A549 (cell line): ENCODE data around the gene YBX1. TPM values are rescaled to one million over a fixed set of nuclear protein-coding genes. Genes with fewer than 3 reads are reported as not detected.
A peak's percentile ranks its signal among the peaks of the same experiment; 100 is the strongest.
"Not testable (repeated sequence)": the region's sequence is repeated elsewhere in the genome, so short reads cannot be mapped to it uniquely, and the experiment has no call there.

Experiments used
- ATAC-seq, 2 experiments: fragments of 200-7000 bp in 1 of 2; fragments of >200 bp in 1 of 2; cut with Nextera tagmentation in 1 of 2; cut with Tn5 transposase in 1 of 2; 3 replicates each; pipeline versions ENCODE4 v1.8.0 to v1.9.1; 2018 to 2020; ENCODE audit warnings: mild to moderate bottlenecking in 1 of 2, moderate library complexity in 1 of 2
- CTCF ChIA-PET: fragments of 300-600 bp; sonication (Branson Sonifier 250); formaldehyde crosslinking; extraction: SDS; loops from one replicate; lab custom pipeline; 2021; ENCODE audit warnings: antibody characterized with exemption, inconsistent platforms; lab: Yijun Ruan, JAX
- POLR2A ChIA-PET: fragments of 350-600 bp; formaldehyde crosslinking; extraction: SDS; loops from one replicate; lab custom pipeline; 2021; ENCODE audit warnings: antibody characterized with exemption, inconsistent platforms; lab: Yijun Ruan, JAX
- DNase-seq, 2 experiments: peaks; one replicate each; pipeline versions ENCODE4 v3.0.0 to v3.0.0-alpha.2; 2011 to 2016; ENCODE audit warnings: low read depth in 1 of 2, low spot score in 1 of 2
- FAIRE-seq: peaks from 2 replicates; lab custom pipeline; 2011; peaks lifted over from hg19 to GRCh38; lab: Jason Lieb, UNC
- H3K27ac ChIP-seq, 2 experiments: fragments of >200 bp; sonication (Bioruptor Twin); formaldehyde crosslinking; 3 replicates each; pipeline ENCODE4 v1.5.1; 2016 to 2017
- H3K4me1 ChIP-seq: fragments of >200 bp; sonication (Bioruptor Twin); formaldehyde crosslinking; 3 replicates; pipeline ENCODE4 v1.6.1; 2016
- H3K4me2 ChIP-seq: fragments of >200 bp; sonication (Bioruptor Twin); formaldehyde crosslinking; 3 replicates; pipeline ENCODE4 v1.6.1; 2016
- H3K4me3 ChIP-seq: fragments of >200 bp; sonication (Bioruptor Twin); formaldehyde crosslinking; 3 replicates; pipeline ENCODE4 v1.5.1; 2016
- H3K9me3 ChIP-seq: fragments of >200 bp; sonication (Bioruptor Twin); formaldehyde crosslinking; 3 replicates; pipeline ENCODE4 v1.6.1; 2016
- EHF ChIP-seq: fragments of 250-450 bp; sonication (Bioruptor Pico); IDR thresholded peaks from 2 replicates; pipeline ENCODE4 v1.5.0; 2020; ENCODE audit warnings: mild to moderate bottlenecking
- EP300 ChIP-seq, 2 experiments: fragments of >200 bp; sonication (Bioruptor Twin); formaldehyde crosslinking; IDR thresholded peaks; 2 replicates in 1 of 2; 3 replicates in 1 of 2; pipeline ENCODE4 v1.6.1; 2016 to 2017
- FOSL2 ChIP-seq, 2 experiments: fragments of 450-650 bp in 1 of 2; fragments of >200 bp in 1 of 2; sonication (Bioruptor Twin) in 1 of 2; formaldehyde crosslinking; IDR thresholded peaks; 2 replicates each; pipeline versions ENCODE4 v1.5.0 to v1.6.1; 2016 to 2020; ENCODE audit warnings: mild to moderate bottlenecking in 1 of 2, moderate library complexity in 1 of 2
- NR3C1 ChIP-seq: fragments of >200 bp; sonication (Bioruptor Twin); formaldehyde crosslinking; IDR thresholded peaks from 3 replicates; pipeline ENCODE4 v1.6.1; 2017
- PHF8 ChIP-seq: fragments of 200-600 bp; sonication (generic); IDR thresholded peaks from 2 replicates; pipeline ENCODE4 v1.6.1; 2016; ENCODE audit warnings: low read depth, mild to moderate bottlenecking, antibody characterized with exemption, moderate library complexity, borderline replicate concordance
- RFX5 ChIP-seq: fragments of 450-650 bp; IDR thresholded peaks from 2 replicates; pipeline ENCODE4 v1.7.1; 2014; ENCODE audit warnings: antibody characterized with exemption, mild to moderate bottlenecking, moderate library complexity
- ZSCAN20 ChIP-seq: fragments of 250-450 bp; sonication (Bioruptor Pico); IDR thresholded peaks from 2 replicates; pipeline ENCODE4 v1.8.0; 2022; ENCODE audit warnings: mild to moderate bottlenecking, moderate library complexity
- WGBS: methylation state at CpG from one replicate; pipeline ENCODE4 v1.1.6; 2017; ENCODE audit errors: missing lambda C conversion rate; 5-methylcytosine and 5-hydroxymethylcytosine counted together
- polyA plus RNA-seq, 4 experiments: library from polyadenylated mRNA; depleted of rRNA in 3 of 4; stranded (reverse); fragments of >200 nt; fragmentation: RNase III in 1 of 4; extraction: RNeasy Plus Mini Kit Qiagen cat#74134 plus additional on column Dnase treatment in 1 of 4; gene quantifications; 2 replicates in 3 of 4; 3 replicates in 1 of 4; pipeline ENCODE4 v1.2.3, GENCODE V29; 2011 to 2017
- TF ChIP-seq, protein P1 (sequence below): fragments of >200 bp; sonication (Bioruptor Twin); formaldehyde crosslinking; IDR thresholded peaks from 2 replicates; pipeline ENCODE4 v1.6.1; 2016
- TF ChIP-seq, protein P2 (sequence below): fragments of >200 bp; sonication (Bioruptor Twin); formaldehyde crosslinking; IDR thresholded peaks from 3 replicates; pipeline ENCODE4 v1.5.1; 2016
- TF ChIP-seq, protein P3 (sequence below): fragments of 250-450 bp; sonication (Bioruptor Pico); IDR thresholded peaks from 2 replicates; pipeline ENCODE4 v1.5.0; 2020; ENCODE audit warnings: low read depth, mild to moderate bottlenecking, moderate library complexity

The YBX1 gene
- polyA plus RNA-seq, 2 of the 4 experiments (the other 2 are of a cell fraction), result 488 to 747 TPM

- no peak overlapping the region for H3K27ac ChIP-seq
- FAIRE-seq (no peak), ATAC-seq (no peak), DNase-seq (no peak)
- CTCF ChIA-PET, result interaction anchor here (0.5 to 1.2 kb wide), 3 partner anchors 9 to 575 kb away, joined by 3 read pairs; no protein-coding TSS in a partner anchor
- WGBS, result 86% methylated on average over 12 of the region's 14 CpGs
- H3K9me3 ChIP-seq, result no peaks in the 10 kb centered on the region
- POLR2A ChIA-PET, result no interaction called here
- H3K4me2 ChIP-seq, result no peak overlapping the region
- H3K4me1 ChIP-seq, result no peaks in the 10 kb centered on the region
- TF ChIP-seq PHF8, result no peak
- H3K4me3 ChIP-seq, result no peak overlapping the region
Observed at GRCh38 chr1:42748461-42749410, 66.5 kb downstream of the YBX1 start.

DNA sequence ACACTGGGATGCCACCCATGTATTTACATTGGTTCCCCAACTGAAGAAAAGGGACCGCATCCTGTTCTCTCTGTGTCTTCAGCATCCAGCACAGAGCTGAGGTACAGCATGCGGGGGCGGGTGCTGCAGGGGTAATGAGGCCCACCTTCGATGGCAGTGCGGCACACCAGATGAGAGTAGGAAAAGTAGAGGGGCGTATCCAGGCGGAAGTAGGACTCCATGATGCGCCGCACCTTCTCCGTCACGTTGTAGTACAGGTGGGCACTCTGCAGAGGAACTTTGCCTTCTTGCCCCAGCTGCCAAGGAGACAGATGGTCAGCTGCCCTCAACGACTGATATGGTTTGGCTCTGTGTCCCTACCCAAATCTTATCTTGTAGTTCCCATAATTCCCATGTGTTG lies 67.8 kb downstream of the YBX1 start:
- H3K4me2 ChIP-seq, result no peak overlapping the region
- no peak for TF ChIP-seq EP300 (IDR thresholded peaks at IDR 0.05)
- TF ChIP-seq, protein P1, sequence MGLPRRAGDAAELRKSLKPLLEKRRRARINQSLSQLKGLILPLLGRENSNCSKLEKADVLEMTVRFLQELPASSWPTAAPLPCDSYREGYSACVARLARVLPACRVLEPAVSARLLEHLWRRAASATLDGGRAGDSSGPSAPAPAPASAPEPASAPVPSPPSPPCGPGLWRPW, result no peak
- TF ChIP-seq, all 56 proteins: peak for 0
- POLR2A ChIA-PET, result no interaction called here
- no peak overlapping the region for H3K4me3 ChIP-seq
- H3K9me3 ChIP-seq, result no peaks in the 10 kb centered on the region
- 96% methylated on average over 12 of the region's 12 CpGs for WGBS
- CTCF ChIA-PET, result no interaction called here
- no peak for ATAC-seq
- H3K4me1 ChIP-seq, result no peaks in the 10 kb centered on the region
- FAIRE-seq, result no peak
- H3K27ac ChIP-seq, result no peak overlapping the region
- DNase-seq, result no peak

DNA sequence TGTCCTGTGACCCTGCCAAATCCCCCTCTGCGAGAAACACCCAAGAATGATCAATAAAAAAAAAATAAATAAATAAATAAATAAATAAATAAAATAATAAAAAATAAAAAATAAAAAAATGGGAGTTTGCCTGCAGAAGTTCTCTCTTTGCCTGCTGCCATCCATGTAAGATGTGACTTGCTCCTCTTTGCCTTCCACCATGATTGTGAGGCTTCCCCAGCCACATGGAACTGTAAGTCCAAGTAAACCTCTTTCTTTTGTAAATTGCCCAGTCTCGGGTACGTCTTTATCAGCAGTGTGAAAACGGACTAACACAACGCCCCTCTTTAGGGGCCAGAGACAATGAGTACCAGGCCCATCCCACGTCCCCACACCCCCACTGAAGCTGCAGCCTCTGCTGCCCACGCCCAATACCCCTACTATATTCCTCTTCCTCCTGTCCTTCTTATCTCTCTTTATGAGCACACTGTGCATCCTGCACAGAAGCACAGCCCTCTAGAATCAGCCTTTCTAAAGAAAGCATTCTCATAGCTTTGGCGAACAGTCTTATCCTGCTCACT lies 69.4 kb downstream of the YBX1 start:
- H3K4me1 ChIP-seq, CTCF ChIA-PET, ATAC-seq, H3K27ac ChIP-seq, DNase-seq, H3K4me2 ChIP-seq, H3K9me3 ChIP-seq, FAIRE-seq, H3K4me3 ChIP-seq, POLR2A ChIA-PET: not testable (repeated sequence)
- 90% methylated on average over 8 of the region's 8 CpGs for WGBS

DNA sequence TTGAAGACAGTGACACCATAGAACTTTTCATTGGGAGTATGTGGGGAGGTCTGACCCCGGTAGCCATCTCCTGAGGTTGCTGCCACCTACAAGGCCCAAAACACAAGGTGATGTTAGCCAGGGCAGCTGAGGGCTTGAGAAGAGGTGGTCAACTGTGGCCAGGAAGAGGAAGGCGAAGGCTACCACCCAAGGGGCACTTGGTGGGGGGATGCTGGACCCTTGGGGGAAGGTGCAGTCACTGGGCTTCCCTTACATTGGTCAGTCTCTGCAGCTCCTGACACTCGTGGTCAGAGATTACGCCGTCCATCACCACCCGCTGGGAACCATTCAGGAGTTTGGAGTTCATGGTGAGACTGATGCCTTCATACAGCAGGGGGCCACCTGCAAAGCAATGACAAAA lies 70.1 kb downstream of the YBX1 start:
- ATAC-seq (no peak), DNase-seq (no peak), FAIRE-seq (no peak)
- ChIA-PET POLR2A (no interaction called here), CTCF (interaction anchor here (1.1 to 1.3 kb wide), 2 partner anchors 10 to 14 kb away, joined by 3 to 5 read pairs; partner anchors contain the start of gene P3H1)
- H3K27ac ChIP-seq, result no peak overlapping the region
- H3K4me2 ChIP-seq, result no peak overlapping the region
- TF ChIP-seq EHF (CRISPR knock-in tag), result no peak
- H3K4me3 ChIP-seq, result no peak overlapping the region
- no peaks in the 10 kb centered on the region for H3K4me1 ChIP-seq
- no peaks in the 10 kb centered on the region for H3K9me3 ChIP-seq
- 88% methylated on average over 6 of the region's 6 CpGs for WGBS

GRCh38 chr1:42753070-42753469 lies 70.9 kb downstream of the YBX1 start:
- WGBS, result 91% methylated on average over 1 of the region's 1 CpG
- FAIRE-seq, result no peak
- POLR2A ChIA-PET, result no interaction called here

More at GRCh38 chr1:42753070-42753469, 70.9 kb downstream of the YBX1 start:
- ATAC-seq (no peak), DNase-seq (no peak)
- no peaks in the 10 kb centered on the region for H3K4me1 ChIP-seq
- no peak overlapping the region for H3K4me3 ChIP-seq
- TF ChIP-seq, protein P2, sequence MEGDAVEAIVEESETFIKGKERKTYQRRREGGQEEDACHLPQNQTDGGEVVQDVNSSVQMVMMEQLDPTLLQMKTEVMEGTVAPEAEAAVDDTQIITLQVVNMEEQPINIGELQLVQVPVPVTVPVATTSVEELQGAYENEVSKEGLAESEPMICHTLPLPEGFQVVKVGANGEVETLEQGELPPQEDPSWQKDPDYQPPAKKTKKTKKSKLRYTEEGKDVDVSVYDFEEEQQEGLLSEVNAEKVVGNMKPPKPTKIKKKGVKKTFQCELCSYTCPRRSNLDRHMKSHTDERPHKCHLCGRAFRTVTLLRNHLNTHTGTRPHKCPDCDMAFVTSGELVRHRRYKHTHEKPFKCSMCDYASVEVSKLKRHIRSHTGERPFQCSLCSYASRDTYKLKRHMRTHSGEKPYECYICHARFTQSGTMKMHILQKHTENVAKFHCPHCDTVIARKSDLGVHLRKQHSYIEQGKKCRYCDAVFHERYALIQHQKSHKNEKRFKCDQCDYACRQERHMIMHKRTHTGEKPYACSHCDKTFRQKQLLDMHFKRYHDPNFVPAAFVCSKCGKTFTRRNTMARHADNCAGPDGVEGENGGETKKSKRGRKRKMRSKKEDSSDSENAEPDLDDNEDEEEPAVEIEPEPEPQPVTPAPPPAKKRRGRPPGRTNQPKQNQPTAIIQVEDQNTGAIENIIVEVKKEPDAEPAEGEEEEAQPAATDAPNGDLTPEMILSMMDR, result no peak
- TF ChIP-seq RFX5 (no peak), ZSCAN20 (CRISPR knock-in tag) (no peak), NR3C1 (no peak), FOSL2 (IDR thresholded peaks at IDR 0.05) (no peak), FOSL2 (CRISPR knock-in tag; IDR thresholded peaks at IDR 0.05) (peak; percentile 33; the same call in 1 of the 2 replicates)
- TF ChIP-seq, protein P3, sequence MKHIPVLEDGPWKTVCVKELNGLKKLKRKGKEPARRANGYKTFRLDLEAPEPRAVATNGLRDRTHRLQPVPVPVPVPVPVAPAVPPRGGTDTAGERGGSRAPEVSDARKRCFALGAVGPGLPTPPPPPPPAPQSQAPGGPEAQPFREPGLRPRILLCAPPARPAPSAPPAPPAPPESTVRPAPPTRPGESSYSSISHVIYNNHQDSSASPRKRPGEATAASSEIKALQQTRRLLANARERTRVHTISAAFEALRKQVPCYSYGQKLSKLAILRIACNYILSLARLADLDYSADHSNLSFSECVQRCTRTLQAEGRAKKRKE (CRISPR knock-in tag), result no peak
- CTCF ChIA-PET, result interaction anchor here (0.6 to 1.3 kb wide), 3 partner anchors 9 to 791 kb away, joined by 3 to 5 read pairs (median 3); partner anchors contain the start of gene P3H1
- no peak overlapping the region for H3K27ac ChIP-seq
- H3K9me3 ChIP-seq, result no peaks in the 10 kb centered on the region
- H3K4me2 ChIP-seq, result no peak overlapping the region
